NCI-H748 (cell line): ENCODE measurements around the gene GPR3.
A peak's percentile ranks its signal among the peaks of the same experiment; 100 is the strongest.
"Not testable (repeated sequence)": the region's sequence is repeated elsewhere in the genome, so short reads cannot be mapped to it uniquely, and the experiment has no call there.

Source experiments
- DNase-seq: peaks from one replicate; lab custom pipeline; 2025; ENCODE audit not compliant: unreplicated experiment; lab: John Stamatoyannopoulos, UW

GPR3 gene

GRCh38 chr1:27377760-27378495 is 14.5 kb upstream of the GPR3 start:
- DNase-seq, result no peak

- no peak for DNase-seq
Measured at GRCh38 chr1:27379564-27380122, 12.8 kb upstream of the GPR3 start.

- DNase-seq, result no peak
Measured at GRCh38 chr1:27380224-27380623, 12.2 kb upstream of the GPR3 start.

GRCh38 chr1:27380766-27381733 is 11.4 kb upstream of the GPR3 start:
- no peak for DNase-seq

- no peak for DNase-seq
Measured at GRCh38 chr1:27381969-27382762, 10.3 kb upstream of the GPR3 start.

GRCh38 chr1:27383039-27383605 is 9.3 kb upstream of the GPR3 start, which contains the start of gene CD164L2:
TSS of gene CD164L2 (minus strand) at chr1:27383333. CDS start at chr1:27383239, 94 bp downstream.
- peak; percentile 51 for DNase-seq

GRCh38 chr1:27383661-27384060 is 8.8 kb upstream of the GPR3 start:
- no peak for DNase-seq

- DNase-seq, result not testable (repeated sequence)
Measured at GRCh38 chr1:27384797-27385196, 7.6 kb upstream of the GPR3 start.

GRCh38 chr1:27388337-27389005 is 4.0 kb upstream of the GPR3 start:
- DNase-seq, result peak; percentile 52

- DNase-seq, result peak; percentile 48
Measured at GRCh38 chr1:27391511-27392095, 819 bp upstream of the GPR3 start.

- DNase-seq, result peak; percentile 27
Measured at GRCh38 chr1:27392778-27393635, 585 bp downstream of the GPR3 start.

- no peak for DNase-seq
Measured at GRCh38 chr1:27393641-27394281, 1.3 kb downstream of the GPR3 start.

GRCh38 chr1:27394282-27394658 is 1.8 kb downstream of the GPR3 start:
- no peak for DNase-seq

GRCh38 chr1:27394925-27395324 is 2.5 kb downstream of the GPR3 start:
- DNase-seq, result no peak

GRCh38 chr1:27395441-27396195 is 3.2 kb downstream of the GPR3 start:
- peak; percentile 51 for DNase-seq

GRCh38 chr1:27397110-27397509 is 4.7 kb downstream of the GPR3 start:
- DNase-seq, result no peak

GRCh38 chr1:27397749-27398148 is 5.3 kb downstream of the GPR3 start:
- no peak for DNase-seq
